GM12878 (cell line): ENCODE results near the gene NSUN5.

Source experiments
- EGR1 ChIP-seq, 2 experiments: IDR thresholded peaks; 1 replicate in 1 of 2; 2 replicates in 1 of 2; pipeline ENCODE4 v1.6.1; 2011 to 2012; ENCODE audit warnings: low read depth in 2 of 2, low read length in 2 of 2, borderline replicate concordance in 1 of 2, mild to moderate bottlenecking in 1 of 2, moderate library complexity in 1 of 2
- EZH2 ChIP-seq: IDR thresholded peaks from 2 replicates; pipeline ENCODE4 v1.6.1; 2012; ENCODE audit warnings: low read depth, mild to moderate bottlenecking, control low read depth, inconsistent platforms, low read length, borderline replicate concordance; ENCODE audit not compliant: control insufficient read depth
- MYC ChIP-seq: IDR thresholded peaks from 2 replicates; pipeline ENCODE4 v1.6.1; 2011; ENCODE audit warnings: mild to moderate bottlenecking, low read length, moderate library complexity, inconsistent platforms; ENCODE audit not compliant: insufficient read depth, insufficient replicate concordance, insufficient read length, severe bottlenecking
- POLR2A ChIP-seq: IDR thresholded peaks from 2 replicates; pipeline ENCODE4 v1.6.1; 2011; ENCODE audit warnings: low read depth, mild to moderate bottlenecking, low read length
- SREBF1 ChIP-seq: IDR thresholded peaks from 2 replicates; pipeline ENCODE4 v1.6.1; 2012; ENCODE audit warnings: mild to moderate bottlenecking, low read length
- SREBF2 ChIP-seq: IDR thresholded peaks from 2 replicates; pipeline ENCODE4 v1.6.1; 2012; ENCODE audit warnings: mild to moderate bottlenecking, low read length
- TBL1XR1 ChIP-seq: IDR thresholded peaks from 2 replicates; pipeline ENCODE4 v1.6.1; 2012; ENCODE audit warnings: low read depth, low read length, improper control_type of control experiment
- ZZZ3 ChIP-seq: IDR thresholded peaks from 2 replicates; pipeline ENCODE4 v1.6.1; 2011; ENCODE audit warnings: low read depth; ENCODE audit not compliant: control insufficient read depth, insufficient read length
- TF ChIP-seq, protein P1 (sequence below), 3 experiments: IDR thresholded peaks in 2 of 3; conservative IDR thresholded peaks in 1 of 3; 2 replicates each; pipeline ENCODE4 v1.5.1; 2011; ENCODE audit warnings: low read depth in 3 of 3, low read length in 3 of 3, mild to moderate bottlenecking in 3 of 3, control low read depth in 2 of 3, moderate library complexity in 2 of 3, inconsistent platforms in 1 of 3, mixed read lengths in 1 of 3; ENCODE audit not compliant: control insufficient read depth in 2 of 3, insufficient read depth in 1 of 3; ENCODE audit errors: extremely low read depth in 1 of 3

DNA sequence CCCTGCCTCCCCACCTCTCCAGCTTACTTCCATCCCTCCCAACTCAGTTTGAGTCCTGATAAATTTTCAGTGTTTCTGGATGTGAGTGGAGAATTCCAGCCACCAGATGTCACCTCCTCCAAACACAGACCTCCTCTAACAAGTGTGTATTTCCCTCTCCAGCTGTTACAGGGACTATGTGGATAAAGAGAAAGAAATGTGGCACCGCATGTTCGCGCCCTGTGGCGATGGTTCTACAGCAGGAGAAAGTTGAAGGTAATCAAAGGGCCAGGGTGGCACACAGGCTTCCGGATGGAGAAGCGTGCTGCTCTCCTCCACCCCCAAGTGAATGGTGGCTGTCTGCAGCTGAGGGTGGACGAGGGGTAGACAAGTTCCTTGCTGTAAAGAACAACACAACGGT is 34.0 kb upstream of the NSUN5 start:
- TF ChIP-seq EGR1 (IDR thresholded peaks at IDR 0.05; ENCODE audit: borderline replicate concordance in 1 of 2, low read depth in 2 of 2, low read length in 2 of 2) = no peak
- TF ChIP-seq ZZZ3 = no peak
- no peak for TF ChIP-seq SREBF2
- TF ChIP-seq POLR2A = no peak
- TF ChIP-seq, protein P1, sequence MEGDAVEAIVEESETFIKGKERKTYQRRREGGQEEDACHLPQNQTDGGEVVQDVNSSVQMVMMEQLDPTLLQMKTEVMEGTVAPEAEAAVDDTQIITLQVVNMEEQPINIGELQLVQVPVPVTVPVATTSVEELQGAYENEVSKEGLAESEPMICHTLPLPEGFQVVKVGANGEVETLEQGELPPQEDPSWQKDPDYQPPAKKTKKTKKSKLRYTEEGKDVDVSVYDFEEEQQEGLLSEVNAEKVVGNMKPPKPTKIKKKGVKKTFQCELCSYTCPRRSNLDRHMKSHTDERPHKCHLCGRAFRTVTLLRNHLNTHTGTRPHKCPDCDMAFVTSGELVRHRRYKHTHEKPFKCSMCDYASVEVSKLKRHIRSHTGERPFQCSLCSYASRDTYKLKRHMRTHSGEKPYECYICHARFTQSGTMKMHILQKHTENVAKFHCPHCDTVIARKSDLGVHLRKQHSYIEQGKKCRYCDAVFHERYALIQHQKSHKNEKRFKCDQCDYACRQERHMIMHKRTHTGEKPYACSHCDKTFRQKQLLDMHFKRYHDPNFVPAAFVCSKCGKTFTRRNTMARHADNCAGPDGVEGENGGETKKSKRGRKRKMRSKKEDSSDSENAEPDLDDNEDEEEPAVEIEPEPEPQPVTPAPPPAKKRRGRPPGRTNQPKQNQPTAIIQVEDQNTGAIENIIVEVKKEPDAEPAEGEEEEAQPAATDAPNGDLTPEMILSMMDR (IDR thresholded peaks at IDR 0.05 in 2 of 3, conservative IDR thresholded peaks at IDR 0.05 in 1 of 3; ENCODE audit: control insufficient read depth in 2 of 3, extremely low read depth in 1 of 3, insufficient read depth in 1 of 3, low read depth in 3 of 3, low read length in 3 of 3) = no peak
- no peak for TF ChIP-seq SREBF1
- TF ChIP-seq TBL1XR1 = no peak
- TF ChIP-seq EZH2 = no peak
- TF ChIP-seq MYC = no peak
